Urinary bladder (tissue), 4 donors: ENCODE data around the gene FIZ1. TPM values are rescaled to one million over a fixed set of nuclear protein-coding genes. Genes with fewer than 3 reads are reported as not detected.

ENCODE experiments used
- DNase-seq: peaks from one replicate; pipeline ENCODE4 v3.0.0-alpha.2; 2015; ENCODE audit errors: extremely low spot score
- H3K27ac ChIP-seq: one replicate; pipeline ENCODE4 v1.5.1; 2013; ENCODE audit warnings: low read depth, mild to moderate bottlenecking, moderate library complexity
- H3K36me3 ChIP-seq: one replicate; pipeline ENCODE4 v1.6.1; 2013; ENCODE audit warnings: mild to moderate bottlenecking, moderate library complexity; ENCODE audit not compliant: insufficient read depth
- H3K4me1 ChIP-seq: one replicate; pipeline ENCODE4 v1.6.1; 2013; ENCODE audit warnings: mild to moderate bottlenecking, moderate library complexity; ENCODE audit not compliant: insufficient read depth
- H3K4me3 ChIP-seq: one replicate; pipeline ENCODE4 v1.5.1; 2013; ENCODE audit warnings: low read depth, low read length
- WGBS: extraction: QIAGEN DNeasy Blood & Tissue Kit; methylation state at CpG from one replicate; pipeline ENCODE4 v1.1.7; 2013; 5-methylcytosine and 5-hydroxymethylcytosine counted together
- polyA plus RNA-seq: library from polyadenylated mRNA; stranded (reverse); fragments of 200-250 nt; gene quantifications from one replicate; pipeline ENCODE4 v1.2.3, GENCODE V29; 2013
- total RNA-seq: library from RNA; depleted of rRNA; stranded (reverse); fragments of >200 nt; gene quantifications from one replicate; pipeline ENCODE4 v1.2.3, GENCODE V29; 2014
- donor health status: healthy with polysubstance abuse.
- donor health status: healthy.

The FIZ1 gene
- total and polyA plus RNA-seq, 2 donors, result 2.3 to 11.1 TPM

- DNase-seq, result no peak
- peaks cover 2% of the 10 kb centered on the region for H3K36me3 ChIP-seq
- H3K4me1 ChIP-seq, result no peaks in the 10 kb centered on the region
- no peak overlapping the region for H3K27ac ChIP-seq
- 96% methylated on average over 27 of the region's 27 CpGs for WGBS
- H3K4me3 ChIP-seq, result no peak overlapping the region
Observed at GRCh38 chr19:55613396-55613795, 14.1 kb upstream of the FIZ1 start.

GRCh38 chr19:55611983-55612645 lies 12.8 kb upstream of the FIZ1 start:
- H3K4me3 ChIP-seq, result no peak overlapping the region

GRCh38 chr19:55611300-55611982 lies 12.1 kb upstream of the FIZ1 start:
- WGBS, result 74% methylated on average over 15 of the region's 15 CpGs
- peaks cover 2% of the 10 kb centered on the region for H3K36me3 ChIP-seq
- H3K4me3 ChIP-seq, result no peak overlapping the region
- no peak overlapping the region for H3K27ac ChIP-seq
- no peak for DNase-seq
- H3K4me1 ChIP-seq, result no peaks in the 10 kb centered on the region

More at GRCh38 chr19:55611983-55612645, 12.8 kb upstream of the FIZ1 start:
- DNase-seq, result no peak
- Histone ChIP-seq H3K4me1 (no peaks in the 10 kb centered on the region), H3K27ac (no peak overlapping the region), H3K36me3 (peaks cover 2% of the 10 kb centered on the region)
- WGBS, result 81% methylated on average over 3 of the region's 3 CpGs

- no peaks in the 10 kb centered on the region for H3K4me1 ChIP-seq
- no peak overlapping the region for H3K4me3 ChIP-seq
- WGBS, result 95% methylated on average over 5 of the region's 5 CpGs
- H3K27ac ChIP-seq, result no peak overlapping the region
- DNase-seq, result no peak
- H3K36me3 ChIP-seq, result no peaks in the 10 kb centered on the region
Observed at GRCh38 chr19:55609326-55609725, 10.0 kb upstream of the FIZ1 start.

- no peak for DNase-seq
- no peak overlapping the region for H3K27ac ChIP-seq
- H3K4me3 ChIP-seq, result no peak overlapping the region
- no peaks in the 10 kb centered on the region for H3K4me1 ChIP-seq
- WGBS, result 77% methylated on average over 9 of the region's 9 CpGs
- no peaks in the 10 kb centered on the region for H3K36me3 ChIP-seq
Observed at GRCh38 chr19:55606817-55607216, 7.5 kb upstream of the FIZ1 start.

GRCh38 chr19:55606471-55606787 lies 7.1 kb upstream of the FIZ1 start:
- Histone ChIP-seq H3K4me1 (no peaks in the 10 kb centered on the region), H3K4me3 (peak overlapping the region; percentile 79), H3K36me3 (no peaks in the 10 kb centered on the region), H3K27ac (peak overlapping the region; percentile 13)
- whole genome bisulfite sequencing, result 22% methylated on average over 12 of the region's 12 CpGs
- DNase-seq, result no peak

- peak; percentile 62 for DNase-seq
- Histone ChIP-seq H3K27ac (peak within 1 kb of the TSS; percentile 76), H3K36me3 (no peaks in the 10 kb centered on the region), H3K4me3 (peak within 1 kb of the TSS; percentile 79), H3K4me1 (no peaks in the 10 kb centered on the region)
- WGBS, result under 1% methylated on average over 43 of the region's 44 CpGs
Observed at GRCh38 chr19:55605637-55606470, 6.5 kb upstream of the FIZ1 start, which contains the start of gene ZNF865. TSS of gene ZNF865 (plus strand) at chr19:55605647. CDS start at chr19:55613619, 7,972 bp downstream.

- Histone ChIP-seq H3K27ac (peak overlapping the region; percentile 70), H3K36me3 (no peaks in the 10 kb centered on the region), H3K4me3 (peak overlapping the region; percentile 79), H3K4me1 (no peaks in the 10 kb centered on the region)
- WGBS, result under 1% methylated on average over 43 of the region's 43 CpGs
- peak; percentile 95 for DNase-seq
Observed at GRCh38 chr19:55605207-55605636, 5.9 kb upstream of the FIZ1 start.

- no peak overlapping the region for H3K27ac ChIP-seq
- no peak overlapping the region for H3K4me3 ChIP-seq
- no peak for DNase-seq
- no peaks in the 10 kb centered on the region for H3K4me1 ChIP-seq
- 73% methylated on average over 22 of the region's 22 CpGs for WGBS
- H3K36me3 ChIP-seq, result no peaks in the 10 kb centered on the region
Observed at GRCh38 chr19:55603581-55604292, 4.4 kb upstream of the FIZ1 start.

GRCh38 chr19:55603115-55603514 lies 3.8 kb upstream of the FIZ1 start:
- Histone ChIP-seq H3K27ac (no peak overlapping the region), H3K4me3 (no peak overlapping the region), H3K36me3 (no peaks in the 10 kb centered on the region), H3K4me1 (no peaks in the 10 kb centered on the region)
- 90% methylated on average over 21 of the region's 21 CpGs for WGBS
- DNase-seq, result no peak

- 90% methylated on average over 60 of the region's 60 CpGs for WGBS
- Histone ChIP-seq H3K4me3 (no peak overlapping the region), H3K27ac (no peak overlapping the region), H3K36me3 (no peaks in the 10 kb centered on the region), H3K4me1 (no peaks in the 10 kb centered on the region)
- DNase-seq, result no peak
Observed at GRCh38 chr19:55602104-55603001, 3.0 kb upstream of the FIZ1 start.

- no peaks in the 10 kb centered on the region for H3K36me3 ChIP-seq
Observed at GRCh38 chr19:55601084-55601483, 1.8 kb upstream of the FIZ1 start.

More at GRCh38 chr19:55601084-55601483, 1.8 kb upstream of the FIZ1 start:
- Histone ChIP-seq H3K27ac (peak overlapping the region; percentile 65), H3K4me1 (no peaks in the 10 kb centered on the region), H3K4me3 (peak overlapping the region; percentile 67)
- DNase-seq, result no peak
- 72% methylated on average over 4 of the region's 4 CpGs for WGBS
